Measurements from ENCODE around the gene KRT7. TPM values are rescaled to one million over a fixed set of nuclear protein-coding genes. Genes with fewer than 3 reads are reported as not detected.

The KRT7 gene
- total RNA-seq, 1 donor from 2014 or later = 1,355 TPM

DNA sequence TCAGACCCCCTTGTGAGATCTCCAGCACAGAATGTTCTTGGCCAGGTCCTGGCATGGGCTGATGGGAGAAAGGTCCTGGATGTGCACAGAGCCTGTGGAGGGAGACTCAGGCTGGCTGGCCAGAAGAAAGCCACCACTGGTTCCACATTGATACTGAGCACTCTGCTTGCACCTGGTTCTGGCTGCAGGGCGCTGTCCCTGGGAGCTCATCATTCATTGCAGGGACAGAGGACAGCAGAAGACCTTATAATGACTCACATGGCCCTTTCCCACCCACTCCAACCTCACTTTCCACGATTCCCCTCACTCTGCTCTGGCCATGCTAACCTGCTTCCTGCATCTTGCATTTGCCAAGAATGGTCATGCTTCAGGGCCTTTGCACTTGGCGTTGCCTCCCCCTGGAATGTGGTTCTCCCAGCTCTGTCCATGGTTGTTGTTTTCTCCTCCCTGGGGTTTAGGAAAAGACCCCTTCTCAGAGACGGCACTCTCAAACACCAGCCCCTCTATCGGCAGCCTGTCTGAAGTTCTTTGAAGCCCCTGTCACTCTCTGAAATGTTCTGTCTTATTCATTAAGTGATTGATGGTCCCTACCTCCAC lies 10.3 kb downstream of the KRT7 start:
- Histone ChIP-seq H3K27me3 (ENCODE audit: control insufficient read depth, insufficient read depth, low read length) (no peaks in the 10 kb centered on the region), H3K36me3 (ENCODE audit: control insufficient read depth, insufficient read depth, low read length) (no peaks in the 10 kb centered on the region), H3K4me3 (ENCODE audit: low read depth, low read length) (no peak overlapping the region)
- no peak for DNase-seq (ENCODE audit: low read depth)
- TF ChIP-seq, protein P1, sequence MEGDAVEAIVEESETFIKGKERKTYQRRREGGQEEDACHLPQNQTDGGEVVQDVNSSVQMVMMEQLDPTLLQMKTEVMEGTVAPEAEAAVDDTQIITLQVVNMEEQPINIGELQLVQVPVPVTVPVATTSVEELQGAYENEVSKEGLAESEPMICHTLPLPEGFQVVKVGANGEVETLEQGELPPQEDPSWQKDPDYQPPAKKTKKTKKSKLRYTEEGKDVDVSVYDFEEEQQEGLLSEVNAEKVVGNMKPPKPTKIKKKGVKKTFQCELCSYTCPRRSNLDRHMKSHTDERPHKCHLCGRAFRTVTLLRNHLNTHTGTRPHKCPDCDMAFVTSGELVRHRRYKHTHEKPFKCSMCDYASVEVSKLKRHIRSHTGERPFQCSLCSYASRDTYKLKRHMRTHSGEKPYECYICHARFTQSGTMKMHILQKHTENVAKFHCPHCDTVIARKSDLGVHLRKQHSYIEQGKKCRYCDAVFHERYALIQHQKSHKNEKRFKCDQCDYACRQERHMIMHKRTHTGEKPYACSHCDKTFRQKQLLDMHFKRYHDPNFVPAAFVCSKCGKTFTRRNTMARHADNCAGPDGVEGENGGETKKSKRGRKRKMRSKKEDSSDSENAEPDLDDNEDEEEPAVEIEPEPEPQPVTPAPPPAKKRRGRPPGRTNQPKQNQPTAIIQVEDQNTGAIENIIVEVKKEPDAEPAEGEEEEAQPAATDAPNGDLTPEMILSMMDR (IDR thresholded peaks at IDR 0.05; ENCODE audit: insufficient read depth, low read length, poor library complexity, severe bottlenecking) = no peak

- TF ChIP-seq, protein P1 (IDR thresholded peaks at IDR 0.05; ENCODE audit: insufficient read depth, low read length, poor library complexity, severe bottlenecking) = no peak
- H3K4me3 ChIP-seq (ENCODE audit: low read depth, low read length) = no peak overlapping the region
- no peaks in the 10 kb centered on the region for H3K27me3 ChIP-seq (ENCODE audit: control insufficient read depth, insufficient read depth, low read length)
- no peaks in the 10 kb centered on the region for H3K36me3 ChIP-seq (ENCODE audit: control insufficient read depth, insufficient read depth, low read length)
- peak; percentile 88 for DNase-seq (ENCODE audit: low read depth)
Observed at GRCh38 chr12:52243856-52244614, 11.0 kb downstream of the KRT7 start.

GRCh38 chr12:52244615-52244994 lies 11.6 kb downstream of the KRT7 start:
- Histone ChIP-seq H3K27me3 (ENCODE audit: control insufficient read depth, insufficient read depth, low read length) (no peaks in the 10 kb centered on the region), H3K4me3 (ENCODE audit: low read depth, low read length) (no peak overlapping the region), H3K36me3 (ENCODE audit: control insufficient read depth, insufficient read depth, low read length) (no peaks in the 10 kb centered on the region)
- TF ChIP-seq, protein P1 (IDR thresholded peaks at IDR 0.05; ENCODE audit: insufficient read depth, low read length, poor library complexity, severe bottlenecking) = no peak
- no peak for DNase-seq (ENCODE audit: low read depth)

DNA sequence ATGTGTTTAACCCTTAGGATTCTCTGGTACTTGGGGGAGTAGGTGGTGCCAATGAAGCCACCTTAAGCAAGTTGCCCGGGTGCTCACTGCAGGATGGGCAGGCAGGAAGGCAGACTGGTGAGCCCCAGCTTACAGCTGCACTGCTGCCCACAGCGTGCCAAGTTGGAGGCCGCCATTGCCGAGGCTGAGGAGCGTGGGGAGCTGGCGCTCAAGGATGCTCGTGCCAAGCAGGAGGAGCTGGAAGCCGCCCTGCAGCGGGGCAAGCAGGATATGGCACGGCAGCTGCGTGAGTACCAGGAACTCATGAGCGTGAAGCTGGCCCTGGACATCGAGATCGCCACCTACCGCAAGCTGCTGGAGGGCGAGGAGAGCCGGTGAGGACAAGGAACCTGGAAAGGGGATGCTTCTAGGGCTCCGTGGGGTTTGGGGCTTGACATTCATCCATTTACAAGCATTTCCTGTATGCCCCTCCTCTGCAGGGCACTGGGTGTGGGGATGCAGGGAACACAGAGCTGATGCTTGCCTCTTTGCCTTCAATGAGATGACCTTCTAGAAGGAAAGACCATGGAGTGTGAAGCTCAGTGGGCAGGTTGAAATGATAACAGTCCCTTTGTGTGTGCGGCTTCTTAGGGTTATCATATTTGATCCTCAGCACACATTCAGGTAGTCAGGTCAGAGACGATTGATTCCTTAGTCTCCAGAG lies 12.4 kb downstream of the KRT7 start:
- H3K36me3 ChIP-seq (ENCODE audit: control insufficient read depth, insufficient read depth, low read length) = no peaks in the 10 kb centered on the region
- peaks cover 5% of the 10 kb centered on the region for H3K27me3 ChIP-seq (ENCODE audit: control insufficient read depth, insufficient read depth, low read length)
- no peak for DNase-seq (ENCODE audit: low read depth)
- H3K4me3 ChIP-seq (ENCODE audit: low read depth, low read length) = no peak overlapping the region
- TF ChIP-seq, protein P1 (IDR thresholded peaks at IDR 0.05; ENCODE audit: insufficient read depth, low read length, poor library complexity, severe bottlenecking) = no peak

DNA sequence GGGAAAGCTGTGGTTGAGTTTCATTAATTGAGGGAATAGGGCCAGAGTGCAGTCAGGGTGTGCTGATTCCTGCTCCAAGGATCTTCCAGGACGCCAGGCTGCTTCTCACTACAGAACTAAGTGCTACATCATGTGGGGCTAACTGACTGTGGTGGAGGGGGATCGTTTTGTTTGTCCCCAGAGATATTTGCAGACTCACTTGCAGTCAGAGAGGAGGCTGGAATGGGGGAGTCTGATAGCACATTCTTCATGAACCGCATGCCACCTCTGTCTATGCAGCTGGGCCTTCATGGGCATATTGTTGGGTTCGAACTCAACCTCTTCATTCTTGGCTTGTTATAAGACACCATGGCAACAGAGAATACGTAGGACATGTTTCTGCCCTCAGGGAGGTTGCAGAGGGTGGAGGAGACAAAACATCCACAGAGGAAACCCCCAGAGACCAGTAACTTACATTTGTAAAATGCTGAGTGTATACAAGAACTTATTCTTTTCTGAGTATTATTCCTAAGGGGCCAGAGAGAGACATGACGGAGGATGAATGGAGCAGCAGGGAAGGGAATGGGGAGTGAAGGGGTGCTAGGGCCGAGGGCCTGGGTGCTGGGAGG lies 13.0 kb downstream of the KRT7 start:
- H3K27me3 ChIP-seq (ENCODE audit: control insufficient read depth, insufficient read depth, low read length) = peaks cover 5% of the 10 kb centered on the region
- DNase-seq (ENCODE audit: low read depth) = no peak
- H3K4me3 ChIP-seq (ENCODE audit: low read depth, low read length) = no peak overlapping the region
- H3K36me3 ChIP-seq (ENCODE audit: control insufficient read depth, insufficient read depth, low read length) = no peaks in the 10 kb centered on the region
- TF ChIP-seq, protein P1 (IDR thresholded peaks at IDR 0.05; ENCODE audit: insufficient read depth, low read length, poor library complexity, severe bottlenecking) = no peak

All from kidney epithelial cell (primary cell).